ENCODE data around the gene WBP1L.

WBP1L gene

DNA sequence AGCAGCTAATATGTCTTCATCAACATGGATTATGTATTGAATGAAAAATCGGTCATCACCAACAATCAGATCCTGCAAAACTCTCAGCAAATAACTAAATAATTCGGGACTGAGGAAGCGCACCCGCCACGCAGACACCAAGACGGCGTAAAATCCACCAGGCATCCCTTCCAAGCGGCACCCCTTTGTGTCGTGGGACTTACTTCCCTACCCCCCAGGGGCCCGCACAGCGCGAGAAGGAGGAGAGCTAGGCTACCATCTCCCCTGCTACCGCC is 30.3 kb upstream of the WBP1L start:
- Histone ChIP-seq H3K4me3 (ENCODE audit: low read length in 2 of 2) (peak overlapping the region; percentile 93 to 98), H3K27me3 (ENCODE audit: control insufficient read depth in 3 of 3, insufficient read depth in 3 of 3, low read depth in 1 of 3, low read length in 3 of 3) (no peaks in the 10 kb centered on the region), H2AK5ac (ENCODE audit: low read depth, low read length) (peak overlapping the region; percentile 47), H3K14ac (ENCODE audit: low read length) (no peak overlapping the region), H3K9me3 (replicated peaks in 1 of 2; ENCODE audit: control insufficient read depth in 2 of 2, insufficient read depth in 1 of 2, low read depth in 1 of 2, low read length in 2 of 2) (no peaks in the 10 kb centered on the region), H3K9ac (ENCODE audit: low read depth, low read length, poor library complexity) (peak overlapping the region; percentile 47), H2AFZ (ENCODE audit: low read length) (peak overlapping the region; percentile 89), H3K4ac (ENCODE audit: low read length) (no peak overlapping the region), H3K23ac (ENCODE audit: low read depth, low read length, poor library complexity) (peak overlapping the region; percentile 37), H3K79me1 (ENCODE audit: low read depth, low read length) (peaks cover 5% of the 10 kb centered on the region), H3K4me1 (ENCODE audit: control insufficient read depth in 2 of 2, insufficient read depth in 1 of 2, low read depth in 1 of 2, low read length in 2 of 2) (peaks cover 15 to 23% of the 10 kb centered on the region in 2 donors), H3K27ac (replicated peaks; ENCODE audit: low read length) (peak overlapping the region; percentile 97), H2BK12ac (ENCODE audit: low read length) (no peak overlapping the region), H3K18ac (ENCODE audit: low read length) (peak overlapping the region; percentile 99), H3K36me3 (replicated peaks in 1 of 2; ENCODE audit: control insufficient read depth in 2 of 2, insufficient read depth in 2 of 2, low read length in 2 of 2) (peaks cover 0 to 16% of the 10 kb centered on the region in 2 donors), H3K4me2 (ENCODE audit: insufficient read depth, low read length, poor library complexity, severe bottlenecking) (peak overlapping the region; percentile 82), H4K8ac (ENCODE audit: low read depth, low read length) (no peak overlapping the region), H2BK5ac (ENCODE audit: low read length) (peak overlapping the region; percentile 97), H4K91ac (ENCODE audit: low read depth, low read length, poor library complexity) (no peak overlapping the region), H2BK120ac (ENCODE audit: low read depth, low read length) (no peak overlapping the region), H2BK15ac (ENCODE audit: low read length) (no peak overlapping the region)
- no CpG with 5 or more reads among the region's 13 CpGs for WGBS, 2 donors (ENCODE audit: extremely low coverage in 2 of 2, insufficient read length in 2 of 2, insufficient replicate concordance in 1 of 2)
- no peak for DNase-seq (ENCODE audit: low spot score)

DNA sequence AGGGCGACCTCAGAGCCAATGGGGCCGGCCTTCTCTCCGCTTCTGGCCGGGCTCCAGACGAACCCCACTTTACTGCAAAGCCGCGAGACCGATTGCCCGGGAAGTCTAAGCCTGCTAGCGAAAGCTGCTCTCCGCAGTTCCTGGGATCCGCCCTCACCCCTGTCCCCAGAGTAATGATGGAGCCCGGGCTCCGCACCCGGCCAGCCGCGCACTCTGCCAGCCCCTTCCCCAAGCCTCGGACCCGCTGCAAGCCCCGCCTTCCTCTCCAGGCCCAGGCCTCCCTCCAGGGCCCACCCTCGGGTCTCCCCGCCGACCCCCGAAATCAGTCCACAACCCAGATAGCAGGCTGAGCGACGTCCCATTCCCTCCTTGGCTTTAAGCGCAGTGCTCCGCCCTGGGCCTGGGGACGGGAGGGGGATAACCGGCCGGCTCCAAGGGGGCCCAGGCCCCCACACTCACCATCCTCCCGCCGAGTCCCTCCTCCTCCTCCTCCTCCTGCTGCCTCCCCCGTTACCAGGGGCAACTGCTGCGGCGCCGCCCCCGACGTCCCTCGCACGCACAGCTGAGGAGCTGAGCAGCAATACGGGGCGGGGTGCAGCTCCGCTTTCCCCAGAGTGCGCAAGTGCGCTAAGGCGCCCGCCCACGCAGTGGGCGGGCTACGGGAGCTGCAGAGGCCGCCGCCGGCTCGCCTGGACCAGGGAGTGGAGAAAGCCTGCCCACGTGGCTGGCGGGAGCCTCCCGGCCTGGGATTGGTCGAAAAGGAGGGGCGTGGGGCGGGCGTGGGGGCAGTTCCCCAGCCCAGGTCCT is 29.7 kb upstream of the WBP1L start, which contains the start of gene ARL3:
Gene ARL3, minus strand, starts transcription at position 584 of the 807 bp plus-strand sequence. Its CDS starts 122 bp downstream, at position 462.
- peak within 1 kb of the TSS; percentile 14 for H2BK12ac ChIP-seq (ENCODE audit: low read length)
- no CpG with 5 or more reads among the region's 62 CpGs for WGBS, 2 donors (ENCODE audit: extremely low coverage in 2 of 2, insufficient read length in 2 of 2, insufficient replicate concordance in 1 of 2)
- H4K91ac ChIP-seq (ENCODE audit: low read depth, low read length, poor library complexity): no peak within 1 kb of the TSS
- peak within 1 kb of the TSS; percentile 89 for H3K14ac ChIP-seq (ENCODE audit: low read length)
- H3K9ac ChIP-seq (ENCODE audit: low read depth, low read length, poor library complexity): peak within 1 kb of the TSS; percentile 85
- peak within 1 kb of the TSS; percentile 73 for H2AK5ac ChIP-seq (ENCODE audit: low read depth, low read length)
- H2BK5ac ChIP-seq (ENCODE audit: low read length): peak within 1 kb of the TSS; percentile 97
- peak within 1 kb of the TSS; percentile 80 for H3K23ac ChIP-seq (ENCODE audit: low read depth, low read length, poor library complexity)
- H3K36me3 ChIP-seq (replicated peaks in 1 of 2; ENCODE audit: control insufficient read depth in 2 of 2, insufficient read depth in 2 of 2, low read length in 2 of 2): peaks cover 0 to 18% of the 10 kb centered on the region in 2 donors
- H2BK15ac ChIP-seq (ENCODE audit: low read length): peak within 1 kb of the TSS; percentile 92
- no peak within 1 kb of the TSS for H4K8ac ChIP-seq (ENCODE audit: low read depth, low read length)
- DNase-seq (ENCODE audit: low spot score): peak; percentile 98
- H3K9me3 ChIP-seq (replicated peaks in 1 of 2; ENCODE audit: control insufficient read depth in 2 of 2, insufficient read depth in 1 of 2, low read depth in 1 of 2, low read length in 2 of 2): no peaks in the 10 kb centered on the region
- peak within 1 kb of the TSS; percentile 95 for H2AFZ ChIP-seq (ENCODE audit: low read length)
- peak within 1 kb of the TSS; percentile 97 for H3K27ac ChIP-seq (replicated peaks; ENCODE audit: low read length)
- peak within 1 kb of the TSS; percentile 94 for H3K4me2 ChIP-seq (ENCODE audit: insufficient read depth, low read length, poor library complexity, severe bottlenecking)
- H3K27me3 ChIP-seq (ENCODE audit: control insufficient read depth in 3 of 3, insufficient read depth in 3 of 3, low read depth in 1 of 3, low read length in 3 of 3): no peaks in the 10 kb centered on the region
- H3K4me1 ChIP-seq (ENCODE audit: control insufficient read depth in 2 of 2, insufficient read depth in 1 of 2, low read depth in 1 of 2, low read length in 2 of 2): peaks cover 17 to 23% of the 10 kb centered on the region in 2 donors
- peak within 1 kb of the TSS; percentile 98 to 99 for H3K4me3 ChIP-seq (ENCODE audit: low read length in 2 of 2)
- H3K4ac ChIP-seq (ENCODE audit: low read length): peak within 1 kb of the TSS; percentile 6
- H3K18ac ChIP-seq (ENCODE audit: low read length): peak within 1 kb of the TSS; percentile 99
- no peak within 1 kb of the TSS for H2BK120ac ChIP-seq (ENCODE audit: low read depth, low read length)
- H3K79me1 ChIP-seq (ENCODE audit: low read depth, low read length): peaks cover 5% of the 10 kb centered on the region

DNA sequence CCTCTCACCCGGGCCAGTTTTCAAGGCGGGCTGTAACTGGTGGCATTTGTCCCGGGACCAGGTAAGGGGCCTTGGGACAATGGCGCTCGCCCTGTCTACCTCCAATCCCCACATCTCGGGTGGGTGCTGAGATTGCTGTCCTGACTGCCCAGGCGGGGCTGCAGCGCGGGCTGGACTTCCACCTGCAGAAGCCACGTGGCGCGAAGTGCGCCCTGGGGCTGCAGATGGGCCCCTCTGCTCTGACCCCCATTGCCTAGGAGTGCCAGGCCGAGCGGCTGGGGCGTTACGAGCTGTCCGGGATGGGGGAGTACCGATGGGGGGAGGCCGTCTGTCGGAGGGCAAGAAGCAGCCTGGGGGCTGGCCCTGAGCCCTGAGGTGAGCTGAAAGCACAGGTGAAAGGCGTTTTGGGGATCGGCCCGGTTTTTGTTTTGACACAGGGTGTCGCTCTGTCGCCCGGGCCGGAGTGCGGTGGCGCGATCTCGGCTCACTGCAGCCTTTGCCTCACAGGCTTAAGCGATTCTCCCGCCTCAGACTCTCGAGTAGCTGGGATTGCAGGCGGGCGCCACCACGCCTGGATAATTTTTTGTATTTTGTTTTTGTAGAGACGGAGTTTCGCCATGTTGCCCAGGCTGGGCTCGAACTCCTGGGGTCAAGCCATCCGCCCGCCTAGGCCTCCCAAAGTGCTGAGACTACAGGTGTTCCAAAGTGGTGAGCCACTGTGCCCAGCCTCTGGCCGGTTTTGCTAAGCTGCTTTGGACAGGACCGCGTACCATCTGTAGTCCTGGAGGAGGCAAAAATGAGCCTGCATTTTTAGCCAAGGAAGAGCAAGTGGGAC is 28.9 kb upstream of the WBP1L start, which contains the start of gene SFXN2:
Gene SFXN2, plus strand, starts transcription at position 16 of the 835 bp plus-strand sequence. CDS start 12,001 bp downstream, outside the sequence.
- Histone ChIP-seq H2BK15ac (ENCODE audit: low read length) (peak within 1 kb of the TSS; percentile 92), H3K18ac (ENCODE audit: low read length) (peak within 1 kb of the TSS; percentile 99), H2BK12ac (ENCODE audit: low read length) (peak within 1 kb of the TSS; percentile 14), H3K27me3 (ENCODE audit: control insufficient read depth in 3 of 3, insufficient read depth in 3 of 3, low read depth in 1 of 3, low read length in 3 of 3) (no peaks in the 10 kb centered on the region), H2AK5ac (ENCODE audit: low read depth, low read length) (peak within 1 kb of the TSS; percentile 73), H3K14ac (ENCODE audit: low read length) (peak within 1 kb of the TSS; percentile 89), H3K9ac (ENCODE audit: low read depth, low read length, poor library complexity) (peak within 1 kb of the TSS; percentile 85), H4K8ac (ENCODE audit: low read depth, low read length) (no peak within 1 kb of the TSS), H3K4me2 (ENCODE audit: insufficient read depth, low read length, poor library complexity, severe bottlenecking) (peak within 1 kb of the TSS; percentile 94), H2BK5ac (ENCODE audit: low read length) (peak within 1 kb of the TSS; percentile 97), H3K4ac (ENCODE audit: low read length) (peak within 1 kb of the TSS; percentile 6), H3K36me3 (replicated peaks in 1 of 2; ENCODE audit: control insufficient read depth in 2 of 2, insufficient read depth in 2 of 2, low read length in 2 of 2) (peaks cover 0 to 23% of the 10 kb centered on the region in 2 donors), H3K9me3 (replicated peaks in 1 of 2; ENCODE audit: control insufficient read depth in 2 of 2, insufficient read depth in 1 of 2, low read depth in 1 of 2, low read length in 2 of 2) (no peaks in the 10 kb centered on the region), H3K4me3 (ENCODE audit: low read length in 2 of 2) (peak within 1 kb of the TSS; percentile 98 to 99), H3K4me1 (ENCODE audit: control insufficient read depth in 2 of 2, insufficient read depth in 1 of 2, low read depth in 1 of 2, low read length in 2 of 2) (peaks cover 17 to 23% of the 10 kb centered on the region in 2 donors), H3K23ac (ENCODE audit: low read depth, low read length, poor library complexity) (peak within 1 kb of the TSS; percentile 80), H4K91ac (ENCODE audit: low read depth, low read length, poor library complexity) (no peak within 1 kb of the TSS), H3K79me1 (ENCODE audit: low read depth, low read length) (peaks cover 5% of the 10 kb centered on the region), H3K27ac (replicated peaks; ENCODE audit: low read length) (peak within 1 kb of the TSS; percentile 97), H2BK120ac (ENCODE audit: low read depth, low read length) (no peak within 1 kb of the TSS), H2AFZ (ENCODE audit: low read length) (peak within 1 kb of the TSS; percentile 95)
- no CpG with 5 or more reads among the region's 46 CpGs for whole genome bisulfite sequencing, 2 donors (ENCODE audit: extremely low coverage in 2 of 2, insufficient read length in 2 of 2, insufficient replicate concordance in 1 of 2)
- DNase-seq (ENCODE audit: low spot score): no peak

All from neuronal stem cell (in vitro differentiated cells).